Chondrocyte (in vitro differentiated cells): ENCODE data around the gene APCDD1. TPM values are rescaled to one million over a fixed set of nuclear protein-coding genes. Genes with fewer than 3 reads are reported as not detected.
A peak's percentile ranks its signal among the peaks of the same experiment; 100 is the strongest.

Source experiments
- DNase-seq: peaks from one replicate; pipeline ENCODE4 v3.0.0; 2021; ENCODE audit warnings: mixed read lengths, low spot score
- H3K27ac Mint-ChIP-seq: one replicate; pipeline ENCODE4 v1.8.0; 2021; ENCODE audit warnings: mild to moderate bottlenecking, moderate library complexity, mixed read lengths; ENCODE audit not compliant: unreplicated experiment
- H3K27me3 Mint-ChIP-seq: 2 replicates; pipeline ENCODE4 v1.8.0; 2021; ENCODE audit warnings: low read depth, mixed read lengths
- H3K36me3 Mint-ChIP-seq: 2 replicates; pipeline ENCODE4 v1.8.0; 2021; ENCODE audit warnings: low read depth, mixed read lengths
- H3K4me1 Mint-ChIP-seq: 2 replicates; pipeline ENCODE4 v1.8.0; 2021; ENCODE audit warnings: low read depth, mild to moderate bottlenecking, mixed read lengths
- H3K4me3 Mint-ChIP-seq: one replicate; pipeline ENCODE4 v1.8.0; 2021; ENCODE audit warnings: mild to moderate bottlenecking, moderate library complexity, mixed read lengths; ENCODE audit not compliant: unreplicated experiment
- H3K9me3 Mint-ChIP-seq: 2 replicates; pipeline ENCODE4 v1.8.0; 2021; ENCODE audit warnings: low read depth, mixed read lengths
- CTCF ChIP-seq: fragments of 200-600 bp; sonication (generic); IDR thresholded peaks from 2 replicates; pipeline ENCODE4 v1.5.0; 2021; ENCODE audit warnings: antibody characterized with exemption, mild to moderate bottlenecking, moderate library complexity
- total RNA-seq: library from RNA; stranded (reverse); gene quantifications from 3 replicates; pipeline ENCODE4 v1.2.1, GENCODE V29; 2021

APCDD1 gene
- total RNA-seq, 1 donor from 2014 or later = 9.5 TPM

- Mint-ChIP-seq H3K9me3 (peaks cover 6% of the 10 kb centered on the region), H3K36me3 (no peaks in the 10 kb centered on the region), H3K4me3 (no peak overlapping the region), H3K27me3 (peaks cover 5% of the 10 kb centered on the region), H3K4me1 (peaks cover 14% of the 10 kb centered on the region), H3K27ac (no peak overlapping the region)
- TF ChIP-seq CTCF = no peak
- no peak for DNase-seq
Measured at GRCh38 chr18:10514601-10515000, 60.2 kb downstream of the APCDD1 start.

GRCh38 chr18:10515456-10515855, 61.0 kb downstream of the APCDD1 start:
- DNase-seq = no peak
- Mint-ChIP-seq H3K9me3 (peaks cover 4% of the 10 kb centered on the region), H3K27me3 (peaks cover 5% of the 10 kb centered on the region), H3K27ac (no peak overlapping the region), H3K36me3 (no peaks in the 10 kb centered on the region), H3K4me1 (peaks cover 21% of the 10 kb centered on the region), H3K4me3 (no peak overlapping the region)
- no peak for TF ChIP-seq CTCF

GRCh38 chr18:10516078-10516477, 61.6 kb downstream of the APCDD1 start:
- Mint-ChIP-seq H3K9me3 (peaks cover 4% of the 10 kb centered on the region), H3K4me1 (peaks cover 21% of the 10 kb centered on the region), H3K36me3 (no peaks in the 10 kb centered on the region), H3K27me3 (peaks cover 5% of the 10 kb centered on the region), H3K4me3 (no peak overlapping the region), H3K27ac (no peak overlapping the region)
- DNase-seq = no peak
- no peak for TF ChIP-seq CTCF

GRCh38 chr18:10518595-10519255, 64.3 kb downstream of the APCDD1 start:
- Mint-ChIP-seq H3K4me3 (no peak overlapping the region), H3K9me3 (peaks cover 4% of the 10 kb centered on the region), H3K27ac (peak overlapping the region; percentile 7), H3K36me3 (no peaks in the 10 kb centered on the region), H3K4me1 (peaks cover 21% of the 10 kb centered on the region), H3K27me3 (peaks cover 2% of the 10 kb centered on the region)
- TF ChIP-seq CTCF = peak; percentile 77
- DNase-seq = no peak

- H3K4me3 Mint-ChIP-seq = no peak overlapping the region
- peaks cover 21% of the 10 kb centered on the region for H3K4me1 Mint-ChIP-seq
- no peak for TF ChIP-seq CTCF
- H3K9me3 Mint-ChIP-seq = peaks cover 4% of the 10 kb centered on the region
- H3K27ac Mint-ChIP-seq = no peak overlapping the region
- H3K36me3 Mint-ChIP-seq = no peaks in the 10 kb centered on the region
- peaks cover 2% of the 10 kb centered on the region for H3K27me3 Mint-ChIP-seq
- no peak for DNase-seq
Measured at GRCh38 chr18:10519366-10519765, 64.9 kb downstream of the APCDD1 start.
